Panc1 (cell line): ENCODE measurements around the gene NEK6. TPM values are rescaled to one million over a fixed set of nuclear protein-coding genes. Genes with fewer than 3 reads are reported as not detected.

Source experiments
- ATAC-seq: fragments of 200-7000 bp; cut with Tn5 transposase; 2 replicates; pipeline ENCODE4 v1.9.1; 2020; ENCODE audit warnings: mild to moderate bottlenecking, moderate library complexity
- BruUV-seq: library from RNA; stranded (reverse); fragments of 400-500 nt; replicated peaks from 2 replicates; lab custom pipeline; 2021; lab: Mats Ljungman, UMichigan
- CTCF ChIA-PET: fragments of 300-600 bp; sonication (Branson Sonifier 250); formaldehyde crosslinking; loops from one replicate; lab custom pipeline; 2022; ENCODE audit warnings: antibody characterized with exemption; lab: Charles Lee
- POLR2A ChIA-PET: fragments of 300-600 bp; sonication (Branson Sonifier 250); formaldehyde crosslinking; loops from one replicate; lab custom pipeline; 2022; ENCODE audit warnings: antibody characterized with exemption; lab: Charles Lee
- DNase-seq: peaks from one replicate; pipeline ENCODE4 v3.0.0-alpha.2; 2010; ENCODE audit warnings: low read depth, low spot score
- H3K27ac ChIP-seq: 2 replicates; pipeline ENCODE4 v1.5.1; 2011; ENCODE audit warnings: mild to moderate bottlenecking, low read length, inconsistent platforms
- H3K27me3 ChIP-seq: fragments of 200-500 bp; sonication (Bioruptor generic); 2 replicates; pipeline ENCODE4 v1.6.0; 2014; ENCODE audit warnings: low read length, inconsistent platforms; ENCODE audit not compliant: control insufficient read depth, insufficient read depth
- H3K36me3 ChIP-seq: fragments of 200-500 bp; sonication (Bioruptor generic); 2 replicates; pipeline ENCODE4 v1.5.1; 2014; ENCODE audit warnings: inconsistent platforms, mild to moderate bottlenecking, low read length, moderate library complexity; ENCODE audit not compliant: control insufficient read depth, insufficient read depth
- H3K4me1 ChIP-seq: 2 replicates; pipeline ENCODE4 v1.5.1; 2011; ENCODE audit warnings: inconsistent platforms, mild to moderate bottlenecking, low read length, moderate library complexity; ENCODE audit not compliant: control insufficient read depth, insufficient read depth
- H3K4me3 ChIP-seq, 2 experiments: 2 replicates each; pipeline ENCODE4 v1.5.1; 2011 to 2012; ENCODE audit warnings: low read depth in 2 of 2, low read length in 2 of 2, mild to moderate bottlenecking in 2 of 2, inconsistent platforms in 1 of 2, moderate library complexity in 1 of 2
- H3K9me3 ChIP-seq: fragments of 200-500 bp; sonication (Bioruptor generic); 2 replicates; pipeline ENCODE4 v1.5.1; 2014; ENCODE audit warnings: low read depth, mild to moderate bottlenecking, inconsistent platforms, low read length, moderate library complexity; ENCODE audit not compliant: control insufficient read depth, insufficient read depth
- POLR2AphosphoS5 ChIP-seq: IDR thresholded peaks from 2 replicates; pipeline ENCODE4 v1.6.1; 2012; ENCODE audit warnings: mild to moderate bottlenecking, low read depth, low read length, moderate library complexity
- REST ChIP-seq, 2 experiments: IDR thresholded peaks; 2 replicates each; pipeline ENCODE4 v1.6.1; 2011 to 2012; ENCODE audit warnings: low read depth in 2 of 2, control low read depth in 1 of 2, low read length in 1 of 2, mild to moderate bottlenecking in 1 of 2, moderate library complexity in 1 of 2; ENCODE audit not compliant: insufficient read depth in 1 of 2
- SIN3A ChIP-seq: IDR thresholded peaks from 2 replicates; pipeline ENCODE4 v1.6.1; 2012; ENCODE audit warnings: low read depth, mild to moderate bottlenecking, low read length, moderate library complexity, borderline replicate concordance; ENCODE audit not compliant: insufficient read depth
- TCF7L2 ChIP-seq: IDR thresholded peaks from 2 replicates; pipeline ENCODE4 v1.6.1; 2011; ENCODE audit warnings: mild to moderate bottlenecking, low read depth, low read length, inconsistent platforms
- in situ Hi-C: cut with HindIII; loops from 2 replicates; pipeline ENCODE4 v1.10.0; 2016; ENCODE audit warnings: low sequenced_read_pairs, low pct_unique_long_range_greater_than_20kb
- intact Hi-C: fragments of 100-400 bp; cut with micrococcal nuclease; formaldehyde crosslinking; loops from one replicate; pipeline ENCODE4 v1.10.0; 2022; ENCODE audit not compliant: unreplicated experiment
- total RNA-seq: library from RNA; stranded (reverse); gene quantifications from one replicate; pipeline ENCODE4 v1.2.1, GENCODE V29; 2021; ENCODE audit not compliant: unreplicated experiment
- TF ChIP-seq, protein P1 (sequence below): fragments of 450-650 bp; IDR thresholded peaks from 2 replicates; pipeline ENCODE4 v1.5.1; 2017; ENCODE audit warnings: mild to moderate bottlenecking

The NEK6 gene
- total RNA-seq, 1 experiment from 2014 or later = 56.3 TPM

- H3K27ac ChIP-seq = no peak overlapping the region
- TF ChIP-seq POLR2AphosphoS5 = no peak
- no peak for TF ChIP-seq TCF7L2
- TF ChIP-seq, protein P1, sequence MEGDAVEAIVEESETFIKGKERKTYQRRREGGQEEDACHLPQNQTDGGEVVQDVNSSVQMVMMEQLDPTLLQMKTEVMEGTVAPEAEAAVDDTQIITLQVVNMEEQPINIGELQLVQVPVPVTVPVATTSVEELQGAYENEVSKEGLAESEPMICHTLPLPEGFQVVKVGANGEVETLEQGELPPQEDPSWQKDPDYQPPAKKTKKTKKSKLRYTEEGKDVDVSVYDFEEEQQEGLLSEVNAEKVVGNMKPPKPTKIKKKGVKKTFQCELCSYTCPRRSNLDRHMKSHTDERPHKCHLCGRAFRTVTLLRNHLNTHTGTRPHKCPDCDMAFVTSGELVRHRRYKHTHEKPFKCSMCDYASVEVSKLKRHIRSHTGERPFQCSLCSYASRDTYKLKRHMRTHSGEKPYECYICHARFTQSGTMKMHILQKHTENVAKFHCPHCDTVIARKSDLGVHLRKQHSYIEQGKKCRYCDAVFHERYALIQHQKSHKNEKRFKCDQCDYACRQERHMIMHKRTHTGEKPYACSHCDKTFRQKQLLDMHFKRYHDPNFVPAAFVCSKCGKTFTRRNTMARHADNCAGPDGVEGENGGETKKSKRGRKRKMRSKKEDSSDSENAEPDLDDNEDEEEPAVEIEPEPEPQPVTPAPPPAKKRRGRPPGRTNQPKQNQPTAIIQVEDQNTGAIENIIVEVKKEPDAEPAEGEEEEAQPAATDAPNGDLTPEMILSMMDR = no peak
- no peak for TF ChIP-seq SIN3A
- no peaks in the 10 kb centered on the region for H3K36me3 ChIP-seq
- DNase-seq (no peak), ATAC-seq (no peak)
- BruUV-seq = no TSS peak
- no peaks in the 10 kb centered on the region for H3K27me3 ChIP-seq
- CTCF ChIA-PET = interaction anchor here (1.2 kb wide), 1 partner anchor 9 kb away, joined by 3 read pairs; no protein-coding TSS in a partner anchor
- intact Hi-C loops (no loop called here), in situ Hi-C loops (no loop called here)
- POLR2A ChIA-PET = no interaction called here
- H3K4me1 ChIP-seq = peaks cover 9% of the 10 kb centered on the region
- no peak overlapping the region for H3K4me3 ChIP-seq
- no peaks in the 10 kb centered on the region for H3K9me3 ChIP-seq
These were observed 35.6 kb upstream of the NEK6 start for GRCh38 chr9:124222109-124222508.

DNA sequence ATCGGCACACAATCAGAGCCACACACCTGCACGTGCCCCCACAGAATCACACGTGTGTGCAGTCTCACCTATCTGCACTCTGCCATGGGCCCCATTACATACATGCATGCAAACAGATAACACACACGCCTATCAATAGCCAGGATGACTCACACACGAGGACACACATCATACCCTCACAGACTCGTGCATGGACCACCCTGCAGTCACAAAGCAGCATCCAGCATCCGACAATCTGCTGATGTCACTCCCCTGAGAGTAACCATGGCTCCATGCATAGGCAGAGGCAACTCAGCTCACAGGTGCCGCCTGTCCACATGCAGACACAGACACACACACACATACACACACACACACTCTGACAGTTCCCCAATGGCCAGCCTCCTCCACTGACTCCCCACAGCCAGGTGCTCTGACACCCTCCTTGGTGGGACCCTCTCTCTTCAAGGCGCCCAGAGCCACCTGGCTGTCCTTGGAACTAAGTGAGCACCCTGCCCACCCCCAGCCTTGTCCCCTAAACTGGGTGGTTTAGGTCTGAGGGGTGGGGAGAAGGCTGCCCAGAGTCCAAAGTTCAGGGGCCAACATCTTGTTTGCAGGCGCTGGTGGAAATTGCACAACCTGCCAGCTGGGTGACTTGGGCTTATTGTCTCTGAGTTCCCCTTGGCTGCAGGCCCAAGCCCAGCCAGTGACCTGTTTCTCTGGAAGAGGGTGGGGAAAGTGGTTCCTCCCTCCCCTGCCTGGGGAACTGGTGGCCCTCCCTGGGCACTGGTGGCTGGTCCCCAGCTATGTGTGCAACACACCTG lies 34.6 kb upstream of the NEK6 start:
- H3K27me3 ChIP-seq = no peaks in the 10 kb centered on the region
- intact Hi-C loops (no loop called here), in situ Hi-C loops (no loop called here)
- DNase-seq (no peak), ATAC-seq (no peak)
- peaks cover 9% of the 10 kb centered on the region for H3K4me1 ChIP-seq
- no peak for TF ChIP-seq POLR2AphosphoS5
- no peak for TF ChIP-seq TCF7L2
- TF ChIP-seq SIN3A = no peak
- no peak for TF ChIP-seq REST (IDR thresholded peaks at IDR 0.05; ENCODE audit: insufficient read depth in 1 of 2, low read depth in 2 of 2, low read length in 1 of 2)
- TF ChIP-seq, protein P1 = no peak
- POLR2A ChIA-PET = no interaction called here
- H3K4me3 ChIP-seq = no peak overlapping the region
- no TSS peak for BruUV-seq
- H3K27ac ChIP-seq = no peak overlapping the region
- no peaks in the 10 kb centered on the region for H3K36me3 ChIP-seq
- no peaks in the 10 kb centered on the region for H3K9me3 ChIP-seq
- CTCF ChIA-PET = no interaction called here
